Measurements from ENCODE around the gene ZFAND4.

Gene ZFAND4

DNA sequence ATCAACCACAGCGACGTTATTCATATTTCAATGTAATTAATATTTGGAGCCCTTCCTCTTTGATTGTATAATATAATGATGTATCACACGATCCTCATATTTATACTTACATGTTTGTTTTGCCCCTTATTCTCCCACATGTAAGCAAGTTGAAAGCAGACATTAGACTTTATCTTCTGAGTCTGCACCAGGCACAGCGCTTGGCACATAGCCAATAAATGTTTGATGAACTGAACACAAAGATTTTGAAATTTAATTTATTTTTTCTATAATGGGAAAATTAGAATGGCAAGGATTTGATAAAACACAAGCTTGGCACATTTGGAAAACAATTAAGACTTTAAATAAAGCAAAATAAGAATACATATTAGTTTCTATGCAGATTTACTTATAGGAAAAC lies 31.6 kb downstream of the ZFAND4 start:
- H2AFZ ChIP-seq (ENCODE audit: low read depth): no peak overlapping the region
- TF ChIP-seq, protein P1, sequence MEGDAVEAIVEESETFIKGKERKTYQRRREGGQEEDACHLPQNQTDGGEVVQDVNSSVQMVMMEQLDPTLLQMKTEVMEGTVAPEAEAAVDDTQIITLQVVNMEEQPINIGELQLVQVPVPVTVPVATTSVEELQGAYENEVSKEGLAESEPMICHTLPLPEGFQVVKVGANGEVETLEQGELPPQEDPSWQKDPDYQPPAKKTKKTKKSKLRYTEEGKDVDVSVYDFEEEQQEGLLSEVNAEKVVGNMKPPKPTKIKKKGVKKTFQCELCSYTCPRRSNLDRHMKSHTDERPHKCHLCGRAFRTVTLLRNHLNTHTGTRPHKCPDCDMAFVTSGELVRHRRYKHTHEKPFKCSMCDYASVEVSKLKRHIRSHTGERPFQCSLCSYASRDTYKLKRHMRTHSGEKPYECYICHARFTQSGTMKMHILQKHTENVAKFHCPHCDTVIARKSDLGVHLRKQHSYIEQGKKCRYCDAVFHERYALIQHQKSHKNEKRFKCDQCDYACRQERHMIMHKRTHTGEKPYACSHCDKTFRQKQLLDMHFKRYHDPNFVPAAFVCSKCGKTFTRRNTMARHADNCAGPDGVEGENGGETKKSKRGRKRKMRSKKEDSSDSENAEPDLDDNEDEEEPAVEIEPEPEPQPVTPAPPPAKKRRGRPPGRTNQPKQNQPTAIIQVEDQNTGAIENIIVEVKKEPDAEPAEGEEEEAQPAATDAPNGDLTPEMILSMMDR (conservative IDR thresholded peaks at IDR 0.05; ENCODE audit: low read depth, low read length): no peak
- H3K36me3 ChIP-seq (ENCODE audit: insufficient read depth): no peaks in the 10 kb centered on the region
- no peaks in the 10 kb centered on the region for H4K20me1 ChIP-seq (ENCODE audit: insufficient read depth)
- H3K27ac ChIP-seq: no peak overlapping the region
- no peak overlapping the region for H3K9ac ChIP-seq
- no peaks in the 10 kb centered on the region for H3K79me2 ChIP-seq (ENCODE audit: insufficient read depth, low read depth)
- no peaks in the 10 kb centered on the region for H3K27me3 ChIP-seq (ENCODE audit: insufficient read depth, low read depth)
- no peaks in the 10 kb centered on the region for H3K4me1 ChIP-seq (ENCODE audit: low read depth, poor library complexity, severe bottlenecking)
- H3K4me3 ChIP-seq (IDR thresholded peaks at IDR 0.05; ENCODE audit: insufficient read depth, low read depth, low read length): no peak overlapping the region
- H3K4me2 ChIP-seq: no peak overlapping the region

DNA sequence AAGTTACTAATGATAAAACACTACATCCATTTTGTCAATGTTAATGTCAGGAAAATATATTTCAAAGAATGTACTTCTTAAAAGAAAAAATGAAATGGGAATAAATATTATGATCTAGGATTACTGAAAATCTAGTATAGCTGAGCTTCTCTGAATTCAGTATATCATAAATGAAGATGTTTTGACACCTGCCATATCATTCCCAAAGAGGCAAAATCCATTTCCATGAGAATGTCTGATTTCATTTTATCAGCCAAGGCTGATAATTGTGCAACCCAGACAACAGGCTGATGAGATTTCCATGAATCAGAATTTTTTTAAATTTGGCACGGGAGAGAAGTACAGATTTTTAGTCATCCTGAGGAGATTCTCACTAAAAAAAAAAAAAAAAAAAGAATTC lies 32.5 kb downstream of the ZFAND4 start:
- H2AFZ ChIP-seq (ENCODE audit: low read depth): no peak overlapping the region
- no peak overlapping the region for H3K4me3 ChIP-seq (IDR thresholded peaks at IDR 0.05; ENCODE audit: insufficient read depth, low read depth, low read length)
- H3K79me2 ChIP-seq (ENCODE audit: insufficient read depth, low read depth): no peaks in the 10 kb centered on the region
- no peaks in the 10 kb centered on the region for H3K4me1 ChIP-seq (ENCODE audit: low read depth, poor library complexity, severe bottlenecking)
- no peak overlapping the region for H3K4me2 ChIP-seq
- no peaks in the 10 kb centered on the region for H3K27me3 ChIP-seq (ENCODE audit: insufficient read depth, low read depth)
- TF ChIP-seq, protein P1 (conservative IDR thresholded peaks at IDR 0.05; ENCODE audit: low read depth, low read length): no peak
- H4K20me1 ChIP-seq (ENCODE audit: insufficient read depth): no peaks in the 10 kb centered on the region
- H3K36me3 ChIP-seq (ENCODE audit: insufficient read depth): no peaks in the 10 kb centered on the region
- no peak overlapping the region for H3K9ac ChIP-seq
- H3K27ac ChIP-seq: no peak overlapping the region

DNA sequence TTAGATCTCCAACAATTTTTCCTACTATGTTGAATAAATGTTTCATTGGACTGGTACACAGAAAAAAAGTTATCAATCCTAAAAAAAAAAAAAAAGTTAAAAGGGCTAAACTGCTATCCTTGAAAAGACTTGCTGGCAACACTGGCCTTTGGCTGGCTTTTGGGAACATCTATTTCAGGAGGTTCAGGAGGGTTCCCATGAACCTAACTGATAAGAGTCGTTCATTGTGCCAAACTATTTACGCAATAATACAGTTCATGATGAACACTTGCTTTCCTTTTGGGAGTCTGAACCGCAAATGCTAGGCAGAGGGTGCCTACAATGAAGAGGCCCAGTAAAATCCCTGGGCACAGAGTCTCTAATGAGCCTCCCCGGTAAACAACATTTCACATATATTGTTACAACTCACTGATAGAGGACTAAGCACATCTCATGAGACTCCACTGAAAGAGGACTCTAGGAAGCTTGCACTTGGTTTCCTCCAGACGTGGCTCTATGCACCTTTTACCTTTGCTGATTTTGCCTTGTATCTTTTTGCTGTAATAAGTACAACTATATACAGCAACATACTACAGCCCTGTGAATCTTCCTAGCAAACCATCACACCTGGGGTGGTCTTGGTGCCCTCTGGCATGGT lies 45.0 kb downstream of the ZFAND4 start:
- no peaks in the 10 kb centered on the region for H3K79me2 ChIP-seq (ENCODE audit: insufficient read depth, low read depth)
- no peaks in the 10 kb centered on the region for H3K4me1 ChIP-seq (ENCODE audit: low read depth, poor library complexity, severe bottlenecking)
- no peak overlapping the region for H2AFZ ChIP-seq (ENCODE audit: low read depth)
- H3K27me3 ChIP-seq (ENCODE audit: insufficient read depth, low read depth): no peaks in the 10 kb centered on the region
- no peak overlapping the region for H3K9ac ChIP-seq
- no peak overlapping the region for H3K4me2 ChIP-seq
- no peak overlapping the region for H3K4me3 ChIP-seq (IDR thresholded peaks at IDR 0.05; ENCODE audit: insufficient read depth, low read depth, low read length)
- TF ChIP-seq, protein P1 (conservative IDR thresholded peaks at IDR 0.05; ENCODE audit: low read depth, low read length): no peak
- H4K20me1 ChIP-seq (ENCODE audit: insufficient read depth): no peaks in the 10 kb centered on the region
- H3K27ac ChIP-seq: no peak overlapping the region
- no peaks in the 10 kb centered on the region for H3K36me3 ChIP-seq (ENCODE audit: insufficient read depth)

GRCh38 chr10:45625879-45626278 lies 46.7 kb downstream of the ZFAND4 start:
- Histone ChIP-seq H3K27ac (no peak overlapping the region), H3K4me1 (ENCODE audit: low read depth, poor library complexity, severe bottlenecking) (no peaks in the 10 kb centered on the region), H3K36me3 (ENCODE audit: insufficient read depth) (no peaks in the 10 kb centered on the region), H3K27me3 (ENCODE audit: insufficient read depth, low read depth) (no peaks in the 10 kb centered on the region), H2AFZ (ENCODE audit: low read depth) (no peak overlapping the region), H3K4me3 (IDR thresholded peaks at IDR 0.05; ENCODE audit: insufficient read depth, low read depth, low read length) (no peak overlapping the region), H4K20me1 (ENCODE audit: insufficient read depth) (no peaks in the 10 kb centered on the region), H3K4me2 (no peak overlapping the region), H3K9ac (no peak overlapping the region), H3K79me2 (ENCODE audit: insufficient read depth, low read depth) (no peaks in the 10 kb centered on the region)
- TF ChIP-seq, protein P1 (conservative IDR thresholded peaks at IDR 0.05; ENCODE audit: low read depth, low read length): no peak

Data from KMS-11 (cell line).